Endometrial microvascular endothelial cells (primary cell): ENCODE results near the gene BRS3. TPM values are rescaled to one million over a fixed set of nuclear protein-coding genes. Genes with fewer than 3 reads are reported as not detected.

Source experiments
- in situ Hi-C: cut with HindIII; loops from 2 replicates; pipeline ENCODE4 v1.10.0; 2017; ENCODE audit warnings: low sequenced_read_pairs, low pct_unique_long_range_greater_than_20kb; ENCODE audit errors: inconsistent ontology term
- total RNA-seq: library from RNA; depleted of rRNA; stranded (reverse); fragments of >200 nt; gene quantifications from one replicate; pipeline ENCODE4 v1.2.3, GENCODE V29; 2015; ENCODE audit errors: inconsistent ontology term

The BRS3 gene
- total RNA-seq, 1 donor from 2014 or later = not detected

DNA sequence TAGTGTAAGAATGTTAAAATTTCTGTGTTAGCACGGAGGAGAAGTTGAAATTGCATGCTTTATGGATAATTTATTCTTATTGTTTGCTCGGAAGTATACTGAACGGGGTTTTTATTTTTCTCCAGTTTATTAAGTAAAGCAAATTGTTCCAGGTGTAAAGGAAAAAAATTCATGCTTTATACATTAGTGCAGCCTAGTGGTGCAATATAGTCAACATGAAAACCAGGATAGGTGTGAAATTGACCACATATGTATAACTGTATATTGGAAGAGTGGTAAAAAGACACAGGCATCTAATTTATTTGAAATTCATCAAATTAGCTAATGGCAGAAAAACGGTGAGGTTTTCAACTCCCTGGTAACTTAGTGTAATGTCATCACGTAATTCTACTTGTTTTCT lies 959 bp downstream of the BRS3 start:
- in situ Hi-C loops = no loop called here

DNA sequence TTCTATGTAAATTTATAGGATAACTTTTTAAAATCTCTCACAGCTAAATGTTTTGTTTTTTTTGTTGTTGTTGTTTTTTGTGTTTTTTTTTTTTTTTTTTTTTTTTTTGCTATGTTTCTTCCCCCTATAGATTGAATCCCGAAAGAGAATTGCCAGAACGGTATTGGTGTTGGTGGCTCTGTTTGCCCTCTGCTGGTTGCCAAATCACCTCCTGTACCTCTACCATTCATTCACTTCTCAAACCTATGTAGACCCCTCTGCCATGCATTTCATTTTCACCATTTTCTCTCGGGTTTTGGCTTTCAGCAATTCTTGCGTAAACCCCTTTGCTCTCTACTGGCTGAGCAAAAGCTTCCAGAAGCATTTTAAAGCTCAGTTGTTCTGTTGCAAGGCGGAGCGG lies 4.1 kb downstream of the BRS3 start:
- in situ Hi-C loops = no loop called here

DNA sequence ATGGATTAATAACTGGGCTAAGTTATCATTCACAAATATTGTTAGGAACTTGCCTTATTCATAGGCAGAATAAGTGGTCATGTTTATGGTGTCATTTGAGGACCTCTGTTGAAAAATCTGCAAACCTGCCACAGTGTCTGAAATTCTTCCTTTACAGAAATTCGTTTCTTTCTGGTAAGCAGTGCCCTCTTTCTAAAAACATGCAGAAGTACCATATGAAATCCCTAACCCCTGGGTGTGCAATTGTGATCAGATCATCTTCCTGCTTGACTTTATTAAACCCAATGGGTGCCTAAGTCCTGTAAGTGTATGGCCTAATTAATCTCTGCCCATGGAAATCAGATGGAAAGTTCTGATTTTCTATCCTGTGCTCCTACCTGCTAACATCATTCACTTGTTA lies 5.3 kb downstream of the BRS3 start:
- in situ Hi-C loops = no loop called here

DNA sequence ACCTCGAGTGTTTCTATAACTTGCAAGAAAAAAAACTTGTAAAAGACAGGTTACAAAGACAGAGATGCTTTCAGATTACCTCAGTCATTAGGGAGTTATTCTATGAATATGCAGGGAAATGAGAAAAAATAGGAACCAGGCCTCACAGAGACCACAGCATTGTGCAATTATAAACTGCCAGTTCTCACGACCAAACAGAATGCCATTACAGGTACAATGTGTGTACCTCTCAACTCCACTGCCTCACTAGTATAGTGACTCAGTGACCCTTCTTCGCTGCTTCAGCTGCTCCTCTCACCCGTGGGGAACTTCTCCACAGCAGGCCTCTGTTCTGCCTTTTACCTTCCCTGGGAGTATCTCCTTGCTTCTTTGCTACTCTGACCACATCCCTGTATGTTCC lies 7.3 kb downstream of the BRS3 start:
- in situ Hi-C loops = no loop called here

DNA sequence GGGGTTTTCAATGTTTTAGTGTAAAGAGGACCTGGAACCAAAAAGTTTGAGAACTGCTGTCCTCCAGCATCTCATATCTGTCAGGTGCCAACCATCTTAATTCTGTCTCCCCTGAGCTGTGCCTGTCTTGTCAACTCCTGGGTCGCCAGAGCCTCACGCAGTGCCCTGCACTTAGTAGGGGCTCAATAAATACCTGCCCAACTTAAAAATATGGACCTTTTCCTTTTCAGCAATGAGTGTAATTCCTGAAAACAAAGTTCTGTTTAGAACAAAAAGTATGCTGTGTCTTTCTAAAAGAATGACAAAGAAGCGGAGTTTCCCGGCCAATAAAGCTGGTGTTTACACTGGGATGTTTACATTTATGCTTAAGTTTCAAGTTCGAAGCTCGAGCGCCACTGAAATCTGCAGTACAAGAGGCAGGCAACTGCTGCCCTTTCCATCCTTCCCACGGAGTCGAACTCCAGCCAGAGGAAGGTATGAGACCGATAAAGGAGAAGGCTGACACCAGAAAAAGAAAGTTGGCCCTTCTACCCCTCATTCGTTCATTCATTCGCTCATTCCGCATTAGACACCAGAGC lies 8.5 kb downstream of the BRS3 start:
- in situ Hi-C loops = no loop called here

DNA sequence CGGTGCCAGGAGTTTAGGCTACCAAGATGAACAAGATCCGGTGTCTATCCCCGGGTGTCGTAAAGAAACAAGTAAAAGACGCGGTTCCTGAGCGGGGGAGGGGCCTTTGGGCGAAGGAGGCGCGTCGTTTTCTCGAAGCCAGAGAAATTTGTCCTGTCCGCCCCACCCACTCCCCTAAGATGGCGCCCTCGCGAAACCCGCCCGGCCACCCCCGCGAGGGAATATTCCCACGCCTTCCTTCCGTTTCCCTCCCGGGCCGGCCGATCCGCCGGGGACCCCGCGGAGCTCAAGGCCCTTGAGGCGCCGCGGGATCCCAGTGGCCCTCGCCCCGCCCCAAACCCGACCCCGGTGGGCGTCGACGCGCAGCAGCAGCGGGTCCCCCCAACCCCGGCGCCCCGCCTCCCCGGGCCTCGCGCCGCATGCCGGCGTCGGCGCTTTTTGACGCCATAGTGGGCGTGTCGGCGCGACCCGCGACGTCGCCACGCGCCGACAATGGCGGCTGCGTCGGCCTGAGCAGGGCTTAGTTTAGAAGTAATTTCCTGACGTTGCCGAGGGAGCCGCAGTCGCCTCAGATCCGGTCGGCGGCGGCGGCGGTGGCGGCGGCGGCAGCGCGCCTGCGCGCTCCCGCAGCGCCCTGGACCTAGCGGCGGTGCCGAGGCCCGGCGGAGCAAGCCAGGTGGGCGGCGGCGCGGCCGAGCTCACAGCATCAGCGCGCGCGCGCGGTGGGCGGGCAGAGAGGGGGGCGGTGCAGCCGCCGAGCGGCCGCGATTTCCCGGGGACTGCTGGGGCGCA lies 9.2 kb downstream of the BRS3 start:
- in situ Hi-C loops = no loop called here

DNA sequence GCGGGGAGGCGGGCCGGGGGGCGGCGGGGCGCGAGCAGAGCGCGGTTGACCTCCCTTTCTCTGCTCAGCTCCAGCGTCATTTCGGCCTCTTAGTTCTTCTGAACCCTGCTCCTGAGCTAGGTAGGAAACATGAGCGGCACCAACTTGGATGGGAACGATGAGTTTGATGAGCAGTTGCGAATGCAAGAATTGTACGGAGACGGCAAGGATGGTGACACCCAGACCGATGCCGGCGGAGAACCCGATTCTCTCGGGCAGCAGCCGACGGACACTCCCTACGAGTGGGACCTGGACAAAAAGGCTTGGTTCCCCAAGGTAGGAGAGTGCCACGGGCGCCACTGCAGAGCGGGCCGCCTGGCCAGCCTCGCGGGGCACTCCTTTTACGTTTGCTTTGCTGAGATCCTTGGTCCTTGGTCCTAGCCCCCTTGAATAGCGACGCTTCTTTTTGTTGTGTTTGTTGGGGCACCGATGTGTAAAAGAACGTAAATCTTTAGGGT lies 9.9 kb downstream of the BRS3 start, which contains the start of gene HTATSF1:
HTATSF1 (plus strand) TSS at position 37 of the 497 bp plus-strand sequence; CDS start at position 130, 93 bp downstream.
- in situ Hi-C loops = no loop called here

DNA sequence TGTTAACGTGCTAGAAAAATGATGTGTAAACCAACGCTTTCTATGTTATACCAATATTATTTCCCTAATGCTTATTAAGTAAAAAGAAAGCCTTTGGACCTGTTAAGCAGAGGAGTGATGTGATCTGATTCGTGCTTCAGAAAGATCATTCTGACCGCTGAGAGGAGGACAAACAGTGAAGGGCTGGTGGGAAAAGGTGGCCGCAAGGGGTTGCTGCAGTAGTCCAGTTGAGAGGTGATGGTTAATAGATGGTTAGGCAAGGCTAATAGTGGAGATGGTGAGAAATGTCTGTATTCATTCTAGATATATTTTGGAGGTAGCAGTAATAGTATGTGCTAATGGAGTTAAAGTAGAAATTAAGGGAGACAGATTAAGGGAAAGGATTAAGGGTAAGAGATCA lies 31.3 kb downstream of the BRS3 start:
- in situ Hi-C loops = no loop called here

DNA sequence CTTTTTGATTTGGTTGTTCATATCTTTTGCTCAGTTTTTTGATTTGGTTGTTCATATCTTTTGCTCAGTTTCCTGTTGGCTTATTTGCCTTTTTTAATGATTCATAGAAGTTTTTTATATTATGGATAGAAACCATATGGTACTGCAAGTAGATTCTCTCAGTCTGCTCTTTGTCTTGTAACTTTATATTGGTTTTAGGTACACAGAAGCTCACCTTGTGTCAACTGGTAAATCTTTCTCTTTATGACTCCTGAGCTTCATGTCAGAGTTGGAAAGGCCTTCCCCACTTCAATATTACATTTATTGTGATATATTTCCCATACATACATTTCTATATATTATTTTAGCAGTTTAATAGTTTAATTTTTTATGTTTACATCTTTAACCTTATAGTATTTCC lies 36.0 kb downstream of the BRS3 start:
- in situ Hi-C loops = no loop called here

DNA sequence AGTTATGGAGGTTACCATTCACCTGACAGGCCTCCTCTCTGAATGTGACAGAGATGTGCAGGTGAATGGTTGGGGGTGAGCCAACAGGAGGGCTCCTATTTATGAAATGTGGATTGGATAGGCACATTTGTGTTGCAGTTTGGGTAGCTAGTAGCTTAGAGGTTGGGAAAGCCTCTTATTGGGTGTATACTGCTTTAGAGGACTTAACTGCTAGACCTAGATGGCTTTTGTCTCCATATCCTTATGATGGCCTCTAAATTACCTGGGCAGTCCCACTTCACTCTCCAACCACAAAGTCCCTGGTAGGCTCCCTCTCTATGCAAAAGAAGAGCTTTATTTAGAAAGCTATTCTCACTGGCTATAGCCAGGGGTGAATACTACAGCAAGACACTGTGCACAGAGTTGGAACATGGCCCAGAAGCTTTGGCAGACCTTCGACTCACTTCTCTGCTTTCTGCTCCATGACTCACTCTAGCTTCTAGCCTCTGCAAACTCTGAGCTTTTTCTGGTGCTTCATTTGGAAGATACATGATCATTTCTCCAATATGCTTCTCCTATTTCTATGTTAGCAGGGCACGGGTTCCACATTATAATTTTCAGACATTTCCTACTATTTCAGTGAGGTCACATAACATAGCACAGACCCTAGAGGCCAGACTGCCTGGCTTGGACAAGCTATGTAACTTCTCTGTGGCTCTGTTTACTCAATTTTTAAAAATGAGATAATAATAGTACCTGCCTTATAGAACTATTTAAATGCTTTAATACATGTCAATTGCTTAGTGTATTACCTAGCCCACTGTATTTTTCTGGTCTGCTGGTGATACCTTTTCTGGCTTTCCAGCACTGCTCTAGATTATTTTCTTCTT lies 38.2 kb downstream of the BRS3 start:
- in situ Hi-C loops = no loop called here

DNA sequence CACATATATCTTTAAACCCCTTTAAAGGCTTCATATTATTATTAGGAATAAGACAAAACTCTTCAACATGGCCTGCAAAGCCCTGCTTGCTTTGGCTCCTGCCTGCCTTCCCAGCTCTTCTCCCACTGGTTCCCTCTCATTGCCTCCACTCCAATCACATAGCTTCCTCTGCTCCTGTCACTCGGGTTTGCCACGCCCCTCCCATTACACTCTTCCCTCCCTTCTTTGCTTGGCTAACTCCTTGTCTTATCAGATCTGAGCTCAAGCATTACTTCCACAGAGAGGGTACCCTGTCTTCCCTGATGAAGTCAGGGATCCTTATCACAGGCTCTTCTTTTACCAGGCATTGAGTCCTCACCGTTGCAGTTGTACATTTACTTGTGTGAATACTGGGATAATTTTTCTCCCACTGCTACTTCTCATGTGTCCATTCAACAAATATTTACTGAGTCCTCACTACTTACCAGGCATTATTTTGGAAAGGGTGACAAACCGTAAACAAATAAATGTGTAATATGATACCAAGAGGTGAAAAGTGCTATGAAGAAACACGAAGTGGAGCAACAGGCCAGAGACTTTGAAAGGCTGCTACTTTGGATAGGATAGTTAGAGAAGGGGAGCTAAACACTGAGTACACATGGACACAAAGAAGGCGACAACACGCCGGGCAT lies 41.0 kb downstream of the BRS3 start:
- in situ Hi-C loops = no loop called here

DNA sequence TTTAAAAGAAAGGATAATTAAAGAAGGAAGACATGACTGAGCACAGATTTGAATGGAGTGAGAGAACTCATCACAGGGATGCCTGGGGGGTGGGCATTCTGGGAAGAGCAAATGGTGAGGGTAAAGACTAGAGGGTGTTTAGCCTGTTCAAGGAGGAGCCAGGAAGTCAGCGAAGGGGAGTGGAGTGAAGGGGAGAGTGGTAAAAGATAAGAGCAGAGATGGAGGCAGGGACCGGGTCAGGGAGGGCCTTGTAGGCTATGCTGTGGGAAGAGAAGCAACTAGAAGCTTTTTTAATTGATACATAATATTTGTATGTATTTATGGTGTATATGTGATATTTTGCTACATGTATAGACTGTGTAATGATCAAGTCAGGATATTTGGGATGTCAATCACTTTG lies 42.0 kb downstream of the BRS3 start:
- in situ Hi-C loops = no loop called here

DNA sequence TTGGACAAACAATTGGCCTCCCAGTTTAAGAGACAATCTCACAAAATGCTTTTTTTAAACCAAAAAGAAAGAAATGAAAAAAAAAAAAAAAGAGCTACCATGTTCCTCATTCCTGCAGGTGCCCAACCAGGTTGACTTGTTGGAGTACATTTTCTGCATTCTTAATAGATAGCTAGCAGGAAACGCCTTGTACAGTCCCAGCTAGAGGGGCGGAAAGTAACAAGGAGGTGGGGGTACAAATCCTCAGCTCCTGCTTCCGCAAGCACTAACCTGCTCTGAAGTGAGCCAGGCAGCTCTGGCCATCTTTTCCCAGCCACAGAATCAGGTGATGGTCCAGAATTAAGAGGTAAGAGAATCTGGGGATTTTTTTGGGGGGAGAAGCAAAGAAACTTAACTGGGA lies 44.2 kb downstream of the BRS3 start, which contains the start of gene VGLL1:
VGLL1 (plus strand) TSS at position 265 of the 400 bp plus-strand sequence. CDS start 3,806 bp downstream, outside the sequence.
- in situ Hi-C loops = no loop called here

DNA sequence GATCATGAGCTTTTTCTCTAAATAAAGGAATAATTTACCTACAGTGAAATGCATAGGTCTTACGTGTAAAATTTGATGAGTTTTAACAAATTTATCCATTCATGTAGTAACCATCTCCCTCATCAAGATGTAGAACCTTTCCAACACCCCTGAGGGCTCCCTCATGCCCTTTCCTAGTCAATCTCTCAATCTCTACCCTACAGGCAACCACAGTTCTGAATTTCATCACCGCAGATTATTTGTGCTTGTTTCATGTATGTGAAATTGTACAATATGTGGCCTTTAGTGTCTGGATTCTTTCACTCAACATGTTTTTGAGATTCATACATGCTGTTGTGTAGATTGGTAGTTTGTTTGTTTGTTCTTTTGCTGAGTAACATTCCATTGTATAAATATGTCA lies 46.4 kb downstream of the BRS3 start:
- in situ Hi-C loops = no loop called here

DNA sequence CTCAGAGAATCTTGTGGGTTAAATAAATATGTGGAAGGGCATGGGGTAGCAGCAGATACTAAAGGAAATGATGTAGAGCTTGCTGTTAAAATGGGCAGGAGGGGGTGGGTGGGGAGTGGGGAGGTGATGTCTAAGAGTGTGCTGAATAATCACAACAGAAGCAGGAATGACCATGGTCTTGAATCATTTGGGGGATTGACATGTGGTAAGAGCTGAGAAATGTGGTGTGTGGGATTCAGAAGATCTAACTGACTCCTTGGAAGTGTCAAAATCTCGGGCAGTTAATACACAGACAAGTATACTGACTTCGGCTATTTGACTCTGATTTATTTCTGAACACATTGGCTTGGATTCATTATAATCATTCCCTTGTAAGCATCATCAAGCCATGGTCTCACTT lies 51.1 kb downstream of the BRS3 start:
- in situ Hi-C loops = no loop called here

DNA sequence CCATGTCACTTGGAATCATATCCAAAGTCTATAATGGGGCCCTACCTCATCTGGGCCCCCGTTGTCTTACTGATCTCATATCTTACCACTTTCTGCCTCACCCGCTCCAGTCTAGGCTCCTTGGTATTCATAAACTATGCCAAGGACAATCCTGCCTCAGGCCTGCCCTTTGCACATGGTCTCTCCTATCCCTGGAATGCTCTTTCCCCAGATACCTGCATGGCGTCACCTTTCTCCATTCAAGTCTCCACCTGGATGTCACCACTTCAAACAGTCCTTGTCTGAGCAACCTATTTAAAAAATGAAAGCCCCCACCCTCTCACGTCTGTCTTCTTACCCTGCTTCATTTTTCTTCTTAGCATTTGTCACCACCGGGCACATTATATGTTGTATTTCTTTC lies 52.5 kb downstream of the BRS3 start:
- in situ Hi-C loops = no loop called here

DNA sequence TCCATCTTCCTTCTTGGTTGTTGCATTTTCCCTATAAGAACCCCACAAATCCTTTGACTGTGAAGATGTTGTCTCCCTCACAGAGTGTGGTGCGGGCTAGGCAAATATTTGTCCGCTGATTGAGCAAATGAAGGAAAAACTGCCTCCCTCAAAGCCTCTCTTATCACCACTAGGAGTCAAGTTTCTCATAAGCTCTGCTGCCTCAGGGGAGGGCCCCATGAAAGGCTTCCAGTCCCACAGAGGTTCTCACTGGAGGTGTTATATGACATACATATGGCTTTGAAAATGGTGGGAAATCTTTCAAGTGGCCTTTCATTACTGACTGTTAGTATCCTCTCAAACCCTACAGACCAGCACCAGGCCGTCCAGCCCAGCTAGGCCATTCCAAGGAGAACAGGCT lies 53.5 kb downstream of the BRS3 start:
- in situ Hi-C loops = no loop called here

DNA sequence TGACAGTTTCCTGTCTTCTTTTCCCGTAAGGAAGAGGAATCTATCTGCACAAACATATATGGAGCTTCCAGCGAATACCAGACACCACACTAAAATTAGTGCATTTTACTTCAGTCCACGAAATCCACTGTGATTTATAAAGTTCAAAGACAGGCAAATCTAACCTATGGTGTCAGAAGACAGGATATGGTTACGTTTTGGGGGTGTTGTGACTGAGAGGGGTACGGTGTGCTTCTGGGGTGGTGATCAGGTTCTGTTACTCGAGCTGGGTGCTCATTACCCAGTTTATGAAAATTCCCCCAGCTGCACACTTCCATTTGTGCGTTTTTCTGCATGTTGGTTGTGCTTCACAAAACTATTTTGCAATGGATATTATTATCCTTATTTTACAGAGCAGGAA lies 54.5 kb downstream of the BRS3 start:
- in situ Hi-C loops = no loop called here
